ENCODE data around the gene AADACL4.
"Not testable (repeated sequence)": the region's sequence is repeated elsewhere in the genome, so short reads cannot be mapped to it uniquely, and the experiment has no call there.

AADACL4 gene

DNA sequence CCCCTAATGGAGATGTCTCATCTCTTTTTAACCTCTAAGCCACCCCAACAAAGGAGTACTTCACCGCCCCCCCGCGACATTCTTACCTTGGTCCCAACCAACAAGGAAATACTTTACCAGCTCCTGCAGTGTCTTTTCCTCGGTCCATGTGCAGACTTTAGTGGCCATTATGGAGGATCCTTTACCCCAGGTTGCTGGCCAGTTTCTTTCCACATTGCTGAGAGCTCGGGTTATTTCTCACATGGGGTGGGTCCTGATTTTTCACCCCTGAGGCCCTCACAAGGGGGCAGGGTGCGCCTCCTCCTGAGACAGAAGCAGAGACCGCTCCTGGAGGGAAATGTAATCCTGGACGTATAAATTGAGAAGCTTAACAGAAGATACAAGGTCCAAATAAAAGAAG lies 69.0 kb downstream of the AADACL4 start:
- no peak for DNase-seq

DNA sequence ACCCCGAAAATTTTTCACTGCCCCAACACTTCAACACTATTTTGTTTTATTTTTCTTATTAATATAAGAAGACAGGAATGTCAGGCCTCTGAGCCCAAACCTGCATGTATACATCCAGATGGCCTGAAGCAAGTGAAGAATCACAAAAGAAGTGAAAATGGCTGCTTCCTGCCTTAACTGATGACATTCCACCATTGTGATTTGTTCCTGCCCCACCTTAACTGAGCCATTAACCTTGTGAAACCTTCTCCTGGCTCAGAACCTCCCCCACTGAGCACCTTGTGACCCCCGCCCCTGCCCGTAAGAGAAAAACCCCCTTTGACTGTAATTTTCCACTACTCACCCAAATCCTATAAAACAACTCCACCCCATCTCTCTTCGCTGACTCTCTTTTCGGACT lies 69.8 kb downstream of the AADACL4 start:
- DNase-seq: not testable (repeated sequence)

DNA sequence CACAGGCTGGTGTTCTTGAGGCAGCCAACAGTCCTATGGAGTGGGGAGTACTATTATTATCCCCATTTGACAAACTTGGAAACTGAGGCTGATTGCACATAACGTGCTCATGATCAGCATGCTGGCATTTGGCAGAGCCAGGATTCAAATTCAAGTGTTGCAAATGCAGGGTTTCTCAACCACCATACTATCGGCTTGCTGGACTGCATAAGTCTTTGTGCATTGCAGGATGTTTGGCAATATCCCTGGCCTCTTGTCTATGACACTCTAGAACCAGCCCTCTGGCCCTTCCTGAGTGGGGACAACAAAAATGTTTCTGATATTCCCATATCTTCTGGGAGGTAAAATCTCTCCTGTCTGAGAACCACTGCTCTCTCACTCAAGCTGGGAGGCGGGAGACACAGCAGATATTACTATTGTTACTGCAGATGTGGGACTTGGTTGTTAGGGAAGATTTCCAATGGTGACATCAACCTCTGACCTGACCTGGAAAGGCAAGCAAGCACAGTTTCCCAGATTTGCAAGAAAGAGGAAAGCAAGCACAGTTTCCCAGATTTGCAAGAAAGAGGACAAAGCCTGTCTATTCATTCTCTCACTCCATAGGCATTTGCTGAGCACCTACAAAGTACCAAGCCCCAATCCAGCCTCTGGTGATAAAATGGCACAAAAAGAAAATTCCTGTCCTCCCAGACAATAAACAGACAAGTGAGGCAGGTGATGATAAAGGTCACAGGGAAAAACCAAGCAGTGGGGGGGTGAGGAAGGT lies 71.0 kb downstream of the AADACL4 start:
- no peak for DNase-seq

DNA sequence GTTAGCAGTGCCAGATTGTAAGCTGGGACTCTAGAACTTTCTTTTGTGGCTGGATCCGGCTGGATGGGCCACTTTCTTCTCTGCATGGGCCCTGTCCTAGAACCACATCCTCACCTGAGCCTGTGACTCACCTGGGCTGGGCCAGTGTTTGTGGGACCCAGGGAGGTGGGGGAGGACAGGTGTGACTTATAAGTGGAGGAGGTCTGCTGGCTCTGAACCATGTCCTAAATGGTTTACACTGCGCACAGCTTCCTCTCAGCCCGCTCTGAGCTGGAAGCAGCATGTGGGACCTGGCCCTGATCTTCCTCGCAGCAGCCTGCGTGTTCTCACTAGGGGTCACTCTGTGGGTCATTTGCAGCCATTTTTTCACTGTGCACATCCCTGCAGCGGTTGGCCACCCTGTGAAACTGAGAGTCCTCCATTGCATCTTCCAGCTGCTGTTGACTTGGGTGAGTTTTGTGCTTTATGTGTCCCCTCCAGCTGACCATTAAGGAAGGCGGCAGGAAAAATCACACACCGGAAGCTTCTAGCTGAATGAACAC lies 72.1 kb downstream of the AADACL4 start, which contains the start of gene AADACL3:
AADACL3 (plus strand) TSS at position 215 of the 542 bp plus-strand sequence; CDS start at position 282, 67 bp downstream.
- no peak for DNase-seq

Measured in left hindlimb (tissue), 1 donor.